CD8-positive, alpha-beta memory T cell (primary cell): Measurements from ENCODE around the gene PLAAT5. TPM values are rescaled to one million over a fixed set of nuclear protein-coding genes. Genes with fewer than 3 reads are reported as not detected.

ENCODE experiments used
- CTCF ChIA-PET: fragments of 350-600 bp; sonication (Branson Sonifier 250); formaldehyde crosslinking; loops from one replicate; lab custom pipeline; 2021; ENCODE audit warnings: antibody characterized with exemption; lab: Charles Lee
- POLR2A ChIA-PET: fragments of 350-600 bp; sonication (Branson Sonifier 250); formaldehyde crosslinking; loops from one replicate; lab custom pipeline; 2021; ENCODE audit warnings: antibody characterized with exemption; lab: Charles Lee
- DNase-seq, 5 donors: peaks; one replicate each; pipeline versions ENCODE4 v3.0.0 to v3.0.0-alpha.2; 2020 to 2022; ENCODE audit warnings: mixed read lengths in 1 of 5
- H3K27ac ChIP-seq: one replicate; pipeline ENCODE4 v1.7.0; 2013; ENCODE audit warnings: low read depth, mild to moderate bottlenecking, low read length, moderate library complexity
- H3K27me3 ChIP-seq: 2 replicates; pipeline ENCODE4 v1.7.0; 2013; ENCODE audit warnings: low read length, mild to moderate bottlenecking; ENCODE audit not compliant: insufficient read depth, poor library complexity, severe bottlenecking
- H3K36me3 ChIP-seq: 2 replicates; pipeline ENCODE4 v1.7.0; 2013; ENCODE audit warnings: mild to moderate bottlenecking, low read length, moderate library complexity; ENCODE audit not compliant: insufficient read depth
- H3K4me1 ChIP-seq: 2 replicates; pipeline ENCODE4 v1.7.0; 2013; ENCODE audit warnings: mild to moderate bottlenecking, low read length, moderate library complexity; ENCODE audit not compliant: insufficient read depth
- H3K4me3 ChIP-seq: 2 replicates; pipeline ENCODE4 v1.7.0; 2013; ENCODE audit warnings: mild to moderate bottlenecking, low read length
- H3K9me3 ChIP-seq: 2 replicates; pipeline ENCODE4 v1.7.0; 2013; ENCODE audit warnings: mild to moderate bottlenecking, low read length
- H3K27ac Mint-ChIP-seq, 8 donors: one replicate each; pipeline ENCODE4 v1.8.0; 2020 to 2021; ENCODE audit warnings: mixed read lengths in 8 of 8, mild to moderate bottlenecking in 6 of 8, inconsistent platforms in 3 of 8, moderate library complexity in 3 of 8
- H3K27me3 Mint-ChIP-seq, 2 donors: one replicate each; pipeline ENCODE4 v1.8.0; 2020 to 2021; ENCODE audit warnings: mixed read lengths in 2 of 2, mild to moderate bottlenecking in 1 of 2, moderate library complexity in 1 of 2
- H3K36me3 Mint-ChIP-seq, 3 donors: one replicate each; pipeline ENCODE4 v1.8.0; 2020 to 2021; ENCODE audit warnings: mixed read lengths in 3 of 3, inconsistent platforms in 1 of 3, mild to moderate bottlenecking in 1 of 3
- H3K4me1 Mint-ChIP-seq, 3 donors: one replicate each; pipeline ENCODE4 v1.8.0; 2020 to 2021; ENCODE audit warnings: mixed read lengths in 3 of 3, inconsistent platforms in 1 of 3, mild to moderate bottlenecking in 1 of 3
- H3K4me3 Mint-ChIP-seq, 7 donors: one replicate each; pipeline ENCODE4 v1.8.0; 2020 to 2021; ENCODE audit warnings: mixed read lengths in 7 of 7, mild to moderate bottlenecking in 6 of 7, moderate library complexity in 4 of 7, inconsistent platforms in 2 of 7
- H3K9me3 Mint-ChIP-seq, 5 donors: one replicate each; pipeline ENCODE4 v1.8.0; 2020 to 2022; ENCODE audit warnings: mixed read lengths in 5 of 5, mild to moderate bottlenecking in 3 of 5, moderate library complexity in 2 of 5, inconsistent platforms in 1 of 5
- polyA plus RNA-seq: library from polyadenylated mRNA; unstranded; fragments of 300-500 nt; fragmentation: Illumina TruSeq; gene quantifications from one replicate; pipeline ENCODE4 v1.2.3, GENCODE V29; 2021
- total RNA-seq, 2 experiments: library from RNA; stranded (reverse); gene quantifications; one replicate each; pipeline ENCODE4 v1.2.3, GENCODE V29; 2021

The PLAAT5 gene
- total and polyA plus RNA-seq, 3 experiments from 2014 or later = 0.26 to 0.89 TPM; not detected in 1

GRCh38 chr11:63504933-63505586 lies 14.1 kb upstream of the PLAAT5 start:
- POLR2A ChIA-PET = interaction anchor here (0.6 kb wide), 2 partner anchors 16 to 124 kb away, joined by 3 to 4 read pairs; no protein-coding TSS in a partner anchor

DNA sequence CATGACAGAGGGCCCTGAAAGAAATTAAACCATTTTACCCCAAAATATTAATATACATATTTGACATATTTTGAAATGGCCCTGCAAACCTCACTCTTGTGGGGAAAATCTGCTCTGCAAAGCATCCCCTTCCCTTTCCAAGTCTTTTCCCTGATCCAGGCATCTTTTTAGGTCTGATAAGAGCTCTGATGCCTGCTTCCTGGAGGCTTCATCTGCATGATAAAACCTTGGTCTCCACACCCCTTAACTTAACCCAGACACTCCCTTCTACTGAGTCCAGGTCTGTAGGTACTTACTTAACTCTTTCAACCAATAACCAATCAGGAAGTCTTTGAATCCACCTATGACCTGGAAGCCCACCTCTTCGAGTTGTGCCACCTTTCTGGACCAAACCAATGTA lies 13.1 kb upstream of the PLAAT5 start:
- Histone ChIP-seq H3K4me3 (no peak overlapping the region), H3K4me1 (peaks cover 7% of the 10 kb centered on the region), H3K27me3 (no peaks in the 10 kb centered on the region), H3K36me3 (no peaks in the 10 kb centered on the region), H3K9me3 (no peaks in the 10 kb centered on the region), H3K27ac (no peak overlapping the region)
- ChIA-PET CTCF (no interaction called here), POLR2A (no interaction called here)
- Mint-ChIP-seq H3K4me1 (peaks cover 2 to 4% (median 3%) of the 10 kb centered on the region in 3 donors), H3K9me3 (peaks cover 14 to 24% (median 20%) of the 10 kb centered on the region in 5 donors), H3K27me3 (peaks cover 0 to 4% of the 10 kb centered on the region in 2 donors), H3K4me3 (no peak overlapping the region), H3K36me3 (peaks cover 0 to 20% (median 4%) of the 10 kb centered on the region in 3 donors), H3K27ac (peak overlapping the region in 2 of 8 donors; percentile 56 to 70)
- no peak for DNase-seq

More at GRCh38 chr11:63504933-63505586, 14.1 kb upstream of the PLAAT5 start:
- H3K4me1 Mint-ChIP-seq = peaks cover 2 to 4% (median 3%) of the 10 kb centered on the region in 3 donors
- H3K4me1 ChIP-seq = peaks cover 7% of the 10 kb centered on the region
- no peak overlapping the region for H3K4me3 ChIP-seq
- no peaks in the 10 kb centered on the region for H3K27me3 ChIP-seq
- no peak for DNase-seq
- H3K9me3 ChIP-seq = no peaks in the 10 kb centered on the region
- CTCF ChIA-PET = no interaction called here
- H3K36me3 ChIP-seq = no peaks in the 10 kb centered on the region
- peaks cover 0 to 15% (median 2%) of the 10 kb centered on the region in 3 donors for H3K36me3 Mint-ChIP-seq
- peaks cover 0 to 1% of the 10 kb centered on the region in 2 donors for H3K27me3 Mint-ChIP-seq
- H3K27ac ChIP-seq = no peak overlapping the region
- H3K4me3 Mint-ChIP-seq = peak overlapping the region in 1 of 7 donors; percentile 9
- peaks cover 6 to 14% (median 11%) of the 10 kb centered on the region in 5 donors for H3K9me3 Mint-ChIP-seq
- peak overlapping the region in 1 of 8 donors; percentile 92 for H3K27ac Mint-ChIP-seq

DNA sequence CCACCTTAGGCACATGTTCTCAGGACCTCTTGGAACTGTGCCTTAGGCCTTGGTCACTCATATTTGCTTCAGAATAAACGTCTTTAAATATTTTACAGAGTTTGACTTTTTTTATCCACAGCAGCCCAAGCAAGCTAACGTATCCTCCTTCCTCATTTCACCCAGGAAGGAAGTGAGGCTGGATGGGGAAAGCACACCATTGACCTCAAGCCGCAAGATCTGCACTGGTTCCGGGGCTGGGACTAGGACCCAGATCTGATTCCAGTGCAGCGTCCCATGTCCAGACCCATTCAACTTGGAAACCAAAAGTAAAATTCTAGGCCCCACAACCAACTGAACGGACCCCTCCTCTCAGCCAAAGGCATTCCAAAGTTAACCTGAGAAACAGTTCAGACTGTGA lies 12.5 kb upstream of the PLAAT5 start:
- POLR2A ChIA-PET = no interaction called here
- H3K27me3 Mint-ChIP-seq = peaks cover 0 to 6% of the 10 kb centered on the region in 2 donors
- peaks cover 14 to 24% (median 20%) of the 10 kb centered on the region in 5 donors for H3K9me3 Mint-ChIP-seq
- H3K36me3 Mint-ChIP-seq = peaks cover 0 to 20% (median 4%) of the 10 kb centered on the region in 3 donors
- peak overlapping the region in 1 of 8 donors; percentile 58 for H3K27ac Mint-ChIP-seq
- DNase-seq = no peak
- CTCF ChIA-PET = no interaction called here
- Histone ChIP-seq H3K27ac (no peak overlapping the region), H3K9me3 (no peaks in the 10 kb centered on the region), H3K27me3 (no peaks in the 10 kb centered on the region), H3K4me1 (peaks cover 7% of the 10 kb centered on the region), H3K36me3 (no peaks in the 10 kb centered on the region), H3K4me3 (no peak overlapping the region)
- peaks cover 2 to 4% (median 3%) of the 10 kb centered on the region in 3 donors for H3K4me1 Mint-ChIP-seq
- H3K4me3 Mint-ChIP-seq = no peak overlapping the region

GRCh38 chr11:63502252-63502820 lies 11.4 kb upstream of the PLAAT5 start:
- CTCF ChIA-PET = no interaction called here
- POLR2A ChIA-PET = no interaction called here
- Mint-ChIP-seq H3K36me3 (peaks cover 0 to 20% (median 4%) of the 10 kb centered on the region in 3 donors), H3K27ac (no peak overlapping the region), H3K27me3 (peaks cover 0 to 7% of the 10 kb centered on the region in 2 donors), H3K4me3 (no peak overlapping the region), H3K9me3 (peaks cover 14 to 24% (median 22%) of the 10 kb centered on the region in 5 donors), H3K4me1 (peaks cover 0 to 4% (median 2%) of the 10 kb centered on the region in 3 donors)
- Histone ChIP-seq H3K27me3 (no peaks in the 10 kb centered on the region), H3K4me3 (no peak overlapping the region), H3K36me3 (no peaks in the 10 kb centered on the region), H3K9me3 (no peaks in the 10 kb centered on the region), H3K4me1 (peaks cover 7% of the 10 kb centered on the region), H3K27ac (no peak overlapping the region)
- DNase-seq = no peak

DNA sequence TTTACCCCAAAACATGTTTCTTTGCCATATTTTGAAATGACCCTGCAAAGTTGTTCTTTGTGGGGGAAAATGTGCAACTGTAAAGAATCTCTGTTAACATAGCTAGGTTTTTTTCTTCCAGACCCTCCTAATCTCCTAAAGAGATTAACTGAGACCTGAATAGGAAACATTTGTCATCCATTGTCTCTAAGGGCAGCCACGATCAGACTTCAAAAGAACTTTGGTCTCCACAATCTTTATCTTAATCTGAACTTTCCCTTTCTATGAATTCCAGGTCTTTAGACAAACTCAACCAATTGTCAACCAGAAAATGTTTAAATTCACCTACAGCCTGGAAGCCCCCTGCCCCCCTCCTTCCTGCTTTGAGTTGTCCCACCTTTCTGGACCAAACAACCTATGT lies 10.3 kb upstream of the PLAAT5 start:
- no peaks in the 10 kb centered on the region for H3K36me3 ChIP-seq
- peaks cover 0 to 20% (median 4%) of the 10 kb centered on the region in 3 donors for H3K36me3 Mint-ChIP-seq
- ChIA-PET POLR2A (no interaction called here), CTCF (interaction anchor here (1.1 kb wide), 1 partner anchor 22 kb away, joined by 4 read pairs; no protein-coding TSS in a partner anchor)
- no peaks in the 10 kb centered on the region for H3K27me3 ChIP-seq
- H3K4me3 ChIP-seq = no peak overlapping the region
- H3K4me1 ChIP-seq = peaks cover 7% of the 10 kb centered on the region
- peaks cover 0 to 4% (median 2%) of the 10 kb centered on the region in 3 donors for H3K4me1 Mint-ChIP-seq
- DNase-seq = no peak
- no peaks in the 10 kb centered on the region for H3K9me3 ChIP-seq
- H3K27me3 Mint-ChIP-seq = peaks cover 0 to 7% of the 10 kb centered on the region in 2 donors
- peaks cover 14 to 24% (median 22%) of the 10 kb centered on the region in 5 donors for H3K9me3 Mint-ChIP-seq
- no peak overlapping the region for H3K27ac ChIP-seq
- H3K4me3 Mint-ChIP-seq = no peak overlapping the region
- H3K27ac Mint-ChIP-seq = no peak overlapping the region

GRCh38 chr11:63499874-63500273 lies 8.9 kb upstream of the PLAAT5 start:
- ChIA-PET POLR2A (no interaction called here), CTCF (no interaction called here)

DNA sequence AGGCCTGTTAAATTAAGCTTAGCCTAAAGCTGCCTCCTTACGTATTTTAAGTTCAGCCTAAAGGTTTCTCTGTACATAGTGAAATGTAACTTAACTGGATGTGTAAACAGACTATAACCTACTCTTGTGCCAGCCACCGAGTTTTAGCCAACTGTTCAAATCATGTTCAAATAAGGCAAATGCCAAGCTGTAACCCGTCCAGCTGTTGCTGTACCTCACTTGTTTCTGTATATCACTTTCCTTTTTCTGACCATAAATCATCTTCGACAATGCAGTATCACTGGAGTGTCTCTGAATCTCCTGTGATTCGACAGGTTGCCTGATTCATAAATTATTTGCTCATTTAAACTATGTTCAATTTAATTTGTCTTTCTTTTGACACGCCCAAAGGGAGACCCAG lies 4.0 kb upstream of the PLAAT5 start:
- Mint-ChIP-seq H3K9me3 (peaks cover 8 to 11% (median 9%) of the 10 kb centered on the region in 5 donors), H3K4me1 (peaks cover 8 to 24% (median 15%) of the 10 kb centered on the region in 3 donors), H3K27me3 (peaks cover 4 to 7% of the 10 kb centered on the region in 2 donors), H3K4me3 (no peak overlapping the region), H3K27ac (no peak overlapping the region), H3K36me3 (peaks cover 0 to 5% (median 3%) of the 10 kb centered on the region in 3 donors)
- no peak overlapping the region for H3K4me3 ChIP-seq
- POLR2A ChIA-PET = no interaction called here
- CTCF ChIA-PET = no interaction called here
- no peak overlapping the region for H3K27ac ChIP-seq
- no peaks in the 10 kb centered on the region for H3K4me1 ChIP-seq
- no peak for DNase-seq
- no peaks in the 10 kb centered on the region for H3K36me3 ChIP-seq
- H3K27me3 ChIP-seq = no peaks in the 10 kb centered on the region
- no peaks in the 10 kb centered on the region for H3K9me3 ChIP-seq

More at GRCh38 chr11:63499874-63500273, 8.9 kb upstream of the PLAAT5 start:
- Histone ChIP-seq H3K9me3 (no peaks in the 10 kb centered on the region), H3K36me3 (no peaks in the 10 kb centered on the region), H3K27ac (no peak overlapping the region), H3K27me3 (no peaks in the 10 kb centered on the region), H3K4me1 (peaks cover 7% of the 10 kb centered on the region), H3K4me3 (no peak overlapping the region)
- peaks cover 0 to 20% (median 4%) of the 10 kb centered on the region in 3 donors for H3K36me3 Mint-ChIP-seq
- peaks cover 14 to 24% (median 22%) of the 10 kb centered on the region in 5 donors for H3K9me3 Mint-ChIP-seq
- DNase-seq = no peak
- no peak overlapping the region for H3K4me3 Mint-ChIP-seq
- H3K4me1 Mint-ChIP-seq = peaks cover 0 to 4% (median 2%) of the 10 kb centered on the region in 3 donors
- peaks cover 0 to 7% of the 10 kb centered on the region in 2 donors for H3K27me3 Mint-ChIP-seq
- H3K27ac Mint-ChIP-seq = peak overlapping the region in 1 of 8 donors; percentile 56

DNA sequence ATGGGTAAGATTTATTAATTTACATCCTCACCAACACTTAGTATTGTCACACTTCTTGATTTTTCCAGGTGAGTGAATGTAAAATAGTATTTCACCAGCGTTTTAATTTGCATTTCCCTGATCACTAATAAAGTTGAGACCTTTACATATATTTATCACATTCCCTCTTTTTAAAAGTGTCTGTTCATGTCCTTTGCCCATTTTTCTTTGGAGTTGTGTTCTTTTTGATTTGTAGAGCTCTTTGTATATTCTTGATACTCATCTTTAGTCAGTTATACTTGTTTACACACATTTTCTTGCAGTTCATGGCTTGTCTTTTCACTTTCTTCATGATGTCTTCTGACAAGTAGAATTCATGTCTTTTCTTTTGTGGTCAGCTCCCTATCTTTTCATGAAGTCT lies 2.2 kb upstream of the PLAAT5 start:
- Mint-ChIP-seq H3K27ac (no peak overlapping the region), H3K4me1 (peaks cover 8 to 32% (median 18%) of the 10 kb centered on the region in 3 donors), H3K9me3 (peaks cover 0 to 3% (median 0%) of the 10 kb centered on the region in 5 donors), H3K36me3 (no peaks in the 10 kb centered on the region), H3K4me3 (no peak overlapping the region), H3K27me3 (peaks cover 2 to 4% of the 10 kb centered on the region in 2 donors)
- Histone ChIP-seq H3K4me1 (no peaks in the 10 kb centered on the region), H3K9me3 (no peaks in the 10 kb centered on the region), H3K27me3 (no peaks in the 10 kb centered on the region), H3K27ac (no peak overlapping the region), H3K4me3 (no peak overlapping the region), H3K36me3 (no peaks in the 10 kb centered on the region)
- DNase-seq = no peak
- ChIA-PET POLR2A (no interaction called here), CTCF (no interaction called here)
